Urinary bladder (tissue), 4 donors: ENCODE data around the gene CRISPLD2. TPM values are rescaled to one million over a fixed set of nuclear protein-coding genes. Genes with fewer than 3 reads are reported as not detected.
A peak's percentile ranks its signal among the peaks of the same experiment; 100 is the strongest.

Experiments used
- DNase-seq: peaks from one replicate; pipeline ENCODE4 v3.0.0-alpha.2; 2015; ENCODE audit errors: extremely low spot score
- H3K27ac ChIP-seq: one replicate; pipeline ENCODE4 v1.5.1; 2013; ENCODE audit warnings: low read depth, mild to moderate bottlenecking, moderate library complexity
- H3K36me3 ChIP-seq: one replicate; pipeline ENCODE4 v1.6.1; 2013; ENCODE audit warnings: mild to moderate bottlenecking, moderate library complexity; ENCODE audit not compliant: insufficient read depth
- H3K4me1 ChIP-seq: one replicate; pipeline ENCODE4 v1.6.1; 2013; ENCODE audit warnings: mild to moderate bottlenecking, moderate library complexity; ENCODE audit not compliant: insufficient read depth
- H3K4me3 ChIP-seq: one replicate; pipeline ENCODE4 v1.5.1; 2013; ENCODE audit warnings: low read depth, low read length
- WGBS: extraction: QIAGEN DNeasy Blood & Tissue Kit; methylation state at CpG from one replicate; pipeline ENCODE4 v1.1.7; 2013; 5-methylcytosine and 5-hydroxymethylcytosine counted together
- polyA plus RNA-seq: library from polyadenylated mRNA; stranded (reverse); fragments of 200-250 nt; gene quantifications from one replicate; pipeline ENCODE4 v1.2.3, GENCODE V29; 2013
- total RNA-seq: library from RNA; depleted of rRNA; stranded (reverse); fragments of >200 nt; gene quantifications from one replicate; pipeline ENCODE4 v1.2.3, GENCODE V29; 2014
- donor health status: healthy with polysubstance abuse.
- donor health status: healthy.

CRISPLD2 gene
- total and polyA plus RNA-seq, 2 donors: 69.1 to 228 TPM

DNA sequence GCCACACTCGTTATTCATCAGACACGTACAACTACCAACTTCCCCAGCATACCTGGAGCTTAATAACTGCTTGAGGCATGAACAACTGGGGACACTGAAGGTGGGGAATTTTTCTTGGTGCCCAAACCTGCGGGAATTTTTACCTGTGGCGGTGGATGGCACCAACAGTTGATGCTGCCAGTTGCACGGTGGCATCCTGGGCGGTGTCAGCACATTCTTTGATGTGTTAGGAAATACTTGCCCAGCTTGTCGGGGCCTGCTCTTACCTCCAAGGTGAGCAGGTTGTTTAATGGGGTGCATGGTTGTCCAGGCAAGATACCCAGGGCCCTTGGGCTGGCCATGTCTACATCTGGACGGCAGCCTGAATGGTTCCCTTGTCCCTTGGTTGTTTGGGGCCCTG, 79.6 kb downstream of the CRISPLD2 start:
- no peak overlapping the region for H3K4me3 ChIP-seq
- no peak for DNase-seq
- 81% methylated on average over 8 of the region's 8 CpGs for WGBS

GRCh38 chr16:84905965-84906460, 86.2 kb downstream of the CRISPLD2 start:
- WGBS: 92% methylated on average over 9 of the region's 9 CpGs
- no peak overlapping the region for H3K4me3 ChIP-seq
- H3K4me1 ChIP-seq: no peaks in the 10 kb centered on the region
- no peak overlapping the region for H3K27ac ChIP-seq
- H3K36me3 ChIP-seq: no peaks in the 10 kb centered on the region
- no peak for DNase-seq

More for the DNA sequence above, 79.6 kb downstream of the CRISPLD2 start:
- Histone ChIP-seq H3K36me3 (no peaks in the 10 kb centered on the region), H3K4me1 (no peaks in the 10 kb centered on the region), H3K27ac (no peak overlapping the region)

GRCh38 chr16:84907051-84907450, 87.3 kb downstream of the CRISPLD2 start:
- 90% methylated on average over 13 of the region's 13 CpGs for WGBS
- Histone ChIP-seq H3K36me3 (no peaks in the 10 kb centered on the region), H3K4me1 (no peaks in the 10 kb centered on the region), H3K4me3 (no peak overlapping the region), H3K27ac (no peak overlapping the region)
- DNase-seq: no peak

DNA sequence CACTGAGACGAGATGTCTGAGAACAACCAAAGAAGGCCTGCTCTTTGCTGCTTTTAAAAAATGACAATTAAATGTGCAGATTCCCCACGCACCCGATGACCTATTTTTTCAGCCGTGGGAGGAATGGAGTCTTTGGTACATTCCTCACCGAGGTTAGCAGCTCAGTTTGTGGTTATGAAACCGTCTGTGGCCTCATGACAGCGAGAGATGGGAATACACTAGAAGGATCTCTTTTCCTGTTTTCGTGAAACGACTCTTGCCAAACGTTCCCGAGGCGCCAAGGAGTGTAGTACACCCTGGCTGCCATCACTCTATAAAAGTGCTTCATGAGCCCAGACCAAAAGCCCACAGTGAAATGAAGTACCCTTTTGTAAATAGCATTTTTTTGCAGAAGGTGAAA, 87.8 kb downstream of the CRISPLD2 start:
- Histone ChIP-seq H3K4me1 (no peaks in the 10 kb centered on the region), H3K4me3 (no peak overlapping the region), H3K36me3 (no peaks in the 10 kb centered on the region), H3K27ac (no peak overlapping the region)
- 53% methylated on average over 12 of the region's 12 CpGs for WGBS
- DNase-seq: no peak

DNA sequence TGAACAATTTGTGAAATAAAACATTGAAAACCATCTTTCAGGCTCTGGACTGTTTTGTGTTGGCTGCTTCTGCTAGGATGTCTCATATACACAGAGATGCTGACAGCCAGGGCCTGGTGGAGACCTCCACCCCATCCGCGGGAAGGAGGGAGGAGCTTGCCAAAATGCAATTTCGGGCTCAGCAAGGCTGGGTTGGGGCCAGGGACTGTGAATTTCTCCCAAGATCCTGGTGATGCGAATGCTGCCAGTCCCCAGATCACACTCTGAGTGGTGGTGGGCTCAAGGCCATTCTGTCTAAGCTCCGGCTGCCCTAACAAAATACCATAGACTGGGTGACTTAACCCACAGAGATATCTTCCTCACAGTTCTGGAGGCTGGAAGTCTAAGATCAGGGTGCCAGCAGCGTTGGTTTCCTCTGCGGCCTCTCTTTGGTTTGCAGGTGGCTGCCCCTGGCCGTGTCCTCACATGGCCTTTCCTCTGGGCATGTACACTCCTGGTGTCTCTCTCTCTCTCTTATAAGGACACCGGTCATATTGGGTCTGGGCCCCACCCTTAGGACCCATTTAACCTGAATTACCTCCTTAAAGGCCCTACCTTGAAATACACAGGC, 89.8 kb downstream of the CRISPLD2 start:
- Histone ChIP-seq H3K4me1 (no peaks in the 10 kb centered on the region), H3K4me3 (no peak overlapping the region), H3K36me3 (no peaks in the 10 kb centered on the region), H3K27ac (no peak overlapping the region)
- no peak for DNase-seq
- 75% methylated on average over 9 of the region's 9 CpGs for WGBS

DNA sequence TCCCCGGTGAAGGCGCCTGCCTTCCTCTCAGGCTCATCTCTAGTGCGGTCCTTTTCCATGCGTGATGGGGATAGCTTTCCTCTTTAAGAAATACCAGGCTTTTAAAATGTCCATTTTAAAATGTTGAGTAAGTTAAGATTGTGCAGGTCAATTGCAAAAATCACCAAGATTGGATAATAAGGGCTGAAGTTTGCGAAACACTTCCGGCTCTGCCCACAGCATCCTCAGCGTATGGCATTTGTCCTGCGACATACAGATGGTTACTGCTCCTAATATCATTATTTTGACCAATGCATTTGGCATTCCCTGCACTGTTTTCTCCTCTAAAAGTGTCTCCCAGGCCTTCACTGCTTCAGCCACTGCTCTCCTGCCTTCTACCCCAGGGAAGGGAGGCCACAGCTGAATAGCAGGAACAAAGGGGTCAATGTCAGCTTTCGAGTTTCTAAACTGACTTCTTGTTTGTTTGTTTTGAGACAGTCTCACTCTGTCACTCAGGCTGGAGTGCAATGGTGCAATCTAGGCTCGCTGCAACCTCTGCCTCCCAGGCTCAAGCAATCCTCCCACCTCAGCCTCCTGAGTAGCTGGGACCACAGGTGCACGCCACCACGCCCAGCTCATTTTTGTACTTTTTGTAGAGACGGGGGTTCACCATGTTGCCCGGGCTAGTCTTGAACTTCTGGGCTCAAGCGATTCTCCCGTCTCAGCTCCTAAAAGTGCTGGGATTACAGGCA, 91.9 kb downstream of the CRISPLD2 start:
- Histone ChIP-seq H3K27ac (no peak overlapping the region), H3K4me1 (no peaks in the 10 kb centered on the region), H3K36me3 (no peaks in the 10 kb centered on the region), H3K4me3 (no peak overlapping the region)
- DNase-seq: no peak
- WGBS: 91% methylated on average over 16 of the region's 16 CpGs

- Histone ChIP-seq H3K4me1 (no peaks in the 10 kb centered on the region), H3K36me3 (no peaks in the 10 kb centered on the region), H3K27ac (peak overlapping the region; percentile 41), H3K4me3 (no peak overlapping the region)
- DNase-seq: no peak
- 12% methylated on average over 6 of the region's 6 CpGs for WGBS
Observed at GRCh38 chr16:84913315-84913714, 93.5 kb downstream of the CRISPLD2 start.

DNA sequence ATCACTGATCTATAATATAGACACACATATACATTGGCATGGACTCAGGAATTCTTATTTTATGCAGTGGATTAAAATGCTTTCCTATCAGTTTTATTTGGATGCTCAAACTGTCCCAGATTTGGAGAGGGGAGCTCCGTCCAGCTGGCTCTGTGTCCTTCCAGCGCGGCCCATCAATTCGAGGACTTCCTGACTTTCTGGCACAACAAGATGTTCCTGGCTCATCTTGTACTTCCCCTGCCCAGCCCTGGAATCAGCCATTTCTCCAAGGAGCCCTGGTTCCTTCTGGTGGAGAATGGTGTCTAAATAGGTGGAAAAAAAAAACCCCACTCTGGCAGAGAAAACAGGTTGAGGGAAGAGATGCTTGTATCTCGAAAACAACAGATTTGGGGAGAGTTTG, 94.5 kb downstream of the CRISPLD2 start:
- H3K27ac ChIP-seq: no peak overlapping the region
- H3K36me3 ChIP-seq: no peaks in the 10 kb centered on the region
- no peak for DNase-seq
- no peak overlapping the region for H3K4me3 ChIP-seq
- H3K4me1 ChIP-seq: no peaks in the 10 kb centered on the region
- 30% methylated on average over 5 of the region's 5 CpGs for WGBS

GRCh38 chr16:84916178-84916577, 96.4 kb downstream of the CRISPLD2 start:
- WGBS: 69% methylated on average over 9 of the region's 9 CpGs
- H3K36me3 ChIP-seq: no peaks in the 10 kb centered on the region
- H3K4me3 ChIP-seq: no peak overlapping the region

DNA sequence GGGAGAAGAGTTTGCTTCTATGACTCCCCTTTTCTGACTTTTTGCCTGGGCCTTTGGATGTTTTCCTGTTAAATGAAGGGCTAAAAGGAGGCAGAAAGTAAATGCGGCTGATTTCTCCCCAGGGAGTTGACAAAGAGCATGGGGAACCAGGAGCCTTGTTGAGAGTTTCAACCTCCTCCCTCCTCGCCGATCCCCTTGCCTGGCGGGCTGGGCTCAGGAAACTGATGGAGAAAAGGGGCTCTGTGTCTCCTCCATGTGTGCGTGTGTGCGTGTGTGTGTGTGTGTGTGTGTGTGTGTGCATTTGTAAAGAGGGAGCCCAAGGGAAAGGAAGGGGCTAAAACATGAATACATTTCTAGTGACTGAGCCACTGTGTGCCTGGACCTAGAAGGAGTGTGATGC, 97.1 kb downstream of the CRISPLD2 start:
- no peak for DNase-seq
- Histone ChIP-seq H3K4me3 (no peak overlapping the region), H3K36me3 (no peaks in the 10 kb centered on the region), H3K27ac (no peak overlapping the region), H3K4me1 (no peaks in the 10 kb centered on the region)
- WGBS: 73% methylated on average over 6 of the region's 6 CpGs

More at GRCh38 chr16:84916178-84916577, 96.4 kb downstream of the CRISPLD2 start:
- no peak overlapping the region for H3K27ac ChIP-seq
- DNase-seq: no peak
- H3K4me1 ChIP-seq: no peaks in the 10 kb centered on the region

GRCh38 chr16:84917492-84917891, 97.7 kb downstream of the CRISPLD2 start:
- WGBS: 81% methylated on average over 11 of the region's 11 CpGs

GRCh38 chr16:84918006-84918909, 98.5 kb downstream of the CRISPLD2 start:
- H3K27ac ChIP-seq: no peak overlapping the region
- no peaks in the 10 kb centered on the region for H3K4me1 ChIP-seq
- 93% methylated on average over 20 of the region's 20 CpGs for WGBS
- no peak overlapping the region for H3K4me3 ChIP-seq
- no peaks in the 10 kb centered on the region for H3K36me3 ChIP-seq
- no peak for DNase-seq

More at GRCh38 chr16:84917492-84917891, 97.7 kb downstream of the CRISPLD2 start:
- Histone ChIP-seq H3K4me1 (no peaks in the 10 kb centered on the region), H3K36me3 (no peaks in the 10 kb centered on the region), H3K4me3 (no peak overlapping the region), H3K27ac (no peak overlapping the region)
- no peak for DNase-seq

GRCh38 chr16:84919269-84919668, 99.5 kb downstream of the CRISPLD2 start:
- DNase-seq: no peak
- Histone ChIP-seq H3K4me1 (no peaks in the 10 kb centered on the region), H3K36me3 (no peaks in the 10 kb centered on the region), H3K4me3 (no peak overlapping the region), H3K27ac (no peak overlapping the region)
- WGBS: 58% methylated on average over 7 of the region's 7 CpGs
